Large intestine (tissue), 3 donors: ENCODE measurements around the gene CD2. TPM values are rescaled to one million over a fixed set of nuclear protein-coding genes. Genes with fewer than 3 reads are reported as not detected.

Experiments
- DNase-seq, 2 donors: peaks; one replicate each; pipeline versions ENCODE4 v3.0.0 to v3.0.0-alpha.2; 2013
- H3K27ac ChIP-seq: one replicate; pipeline ENCODE4 v1.5.1; 2013; ENCODE audit warnings: low read length
- H3K27me3 ChIP-seq: 2 replicates; pipeline ENCODE4 v1.6.1; 2013; ENCODE audit warnings: low read length; ENCODE audit not compliant: control insufficient read depth, insufficient read depth
- H3K36me3 ChIP-seq: 2 replicates; pipeline ENCODE4 v1.6.1; 2013; ENCODE audit warnings: low read length; ENCODE audit not compliant: control insufficient read depth, insufficient read depth
- H3K4me1 ChIP-seq: one replicate; pipeline ENCODE4 v1.6.1; 2013; ENCODE audit warnings: low read length; ENCODE audit not compliant: control insufficient read depth, insufficient read depth
- H3K4me3 ChIP-seq: one replicate; pipeline ENCODE4 v1.5.1; 2013; ENCODE audit warnings: low read length
- H3K9me3 ChIP-seq: one replicate; pipeline ENCODE4 v1.6.1; 2013; ENCODE audit warnings: mild to moderate bottlenecking, low read depth, low read length, moderate library complexity; ENCODE audit not compliant: control insufficient read depth
- WGBS: methylation state at CpG from one replicate; pipeline ENCODE4 v1.1.5; 2013; ENCODE audit warnings: low lambda C conversion rate; ENCODE audit not compliant: insufficient coverage; 5-methylcytosine and 5-hydroxymethylcytosine counted together
- polyA plus RNA-seq: library from polyadenylated mRNA; unstranded; fragments of 120-200 nt; gene quantifications from one replicate; pipeline ENCODE4 v1.2.1, GENCODE V29; 2013

Gene CD2
- polyA plus RNA-seq, 1 donor = 2.0 TPM

GRCh38 chr1:116766616-116767469 is 12.6 kb downstream of the CD2 start:
- no peaks in the 10 kb centered on the region for H3K36me3 ChIP-seq
- H3K4me3 ChIP-seq = no peak overlapping the region
- 100% methylated on average over 1 of the region's 13 CpGs for WGBS
- DNase-seq = no peak
- no peaks in the 10 kb centered on the region for H3K4me1 ChIP-seq
- H3K9me3 ChIP-seq = no peaks in the 10 kb centered on the region
- H3K27ac ChIP-seq = no peak overlapping the region
- H3K27me3 ChIP-seq = no peaks in the 10 kb centered on the region

GRCh38 chr1:116767782-116768382 is 13.7 kb downstream of the CD2 start:
- Histone ChIP-seq H3K36me3 (no peaks in the 10 kb centered on the region), H3K4me3 (no peak overlapping the region), H3K27me3 (no peaks in the 10 kb centered on the region), H3K27ac (no peak overlapping the region), H3K9me3 (no peaks in the 10 kb centered on the region), H3K4me1 (no peaks in the 10 kb centered on the region)
- no CpG with 5 or more reads among the region's 5 CpGs for WGBS
- DNase-seq = no peak

- DNase-seq = no peak
- H3K27ac ChIP-seq = no peak overlapping the region
- no peaks in the 10 kb centered on the region for H3K4me1 ChIP-seq
- WGBS = 80% methylated on average over 1 of the region's 13 CpGs
- H3K9me3 ChIP-seq = no peaks in the 10 kb centered on the region
- H3K4me3 ChIP-seq = no peak overlapping the region
- no peaks in the 10 kb centered on the region for H3K36me3 ChIP-seq
- H3K27me3 ChIP-seq = no peaks in the 10 kb centered on the region
Observed at GRCh38 chr1:116768416-116769103, 14.3 kb downstream of the CD2 start.

- H3K36me3 ChIP-seq = no peaks in the 10 kb centered on the region
- DNase-seq = no peak
- H3K4me3 ChIP-seq = no peak overlapping the region
- H3K27me3 ChIP-seq = no peaks in the 10 kb centered on the region
- WGBS = no CpG with 5 or more reads among the region's 6 CpGs
- H3K9me3 ChIP-seq = no peaks in the 10 kb centered on the region
- H3K27ac ChIP-seq = no peak overlapping the region
- no peaks in the 10 kb centered on the region for H3K4me1 ChIP-seq
Observed at GRCh38 chr1:116769104-116769452, 14.8 kb downstream of the CD2 start.

GRCh38 chr1:116769561-116769977 is 15.3 kb downstream of the CD2 start:
- Histone ChIP-seq H3K4me3 (no peak overlapping the region), H3K4me1 (no peaks in the 10 kb centered on the region), H3K36me3 (no peaks in the 10 kb centered on the region), H3K9me3 (no peaks in the 10 kb centered on the region), H3K27ac (no peak overlapping the region), H3K27me3 (no peaks in the 10 kb centered on the region)
- peak; percentile 8 to 11 for DNase-seq
- WGBS = no CpG with 5 or more reads among the region's 1 CpG

GRCh38 chr1:116769994-116770393 is 15.8 kb downstream of the CD2 start:
- no peak overlapping the region for H3K4me3 ChIP-seq
- H3K27ac ChIP-seq = no peak overlapping the region
- H3K27me3 ChIP-seq = no peaks in the 10 kb centered on the region
- H3K9me3 ChIP-seq = no peaks in the 10 kb centered on the region
- H3K36me3 ChIP-seq = no peaks in the 10 kb centered on the region
- 80% methylated on average over 2 of the region's 9 CpGs for WGBS
- no peak for DNase-seq
- H3K4me1 ChIP-seq = no peaks in the 10 kb centered on the region

GRCh38 chr1:116770625-116771024 is 16.4 kb downstream of the CD2 start:
- DNase-seq = peak in 1 of 2 donors; percentile 32
- H3K4me1 ChIP-seq = no peaks in the 10 kb centered on the region
- no peaks in the 10 kb centered on the region for H3K36me3 ChIP-seq
- no peak overlapping the region for H3K27ac ChIP-seq
- H3K9me3 ChIP-seq = peaks cover 3% of the 10 kb centered on the region
- no CpG with 5 or more reads among the region's 5 CpGs for WGBS
- H3K27me3 ChIP-seq = no peaks in the 10 kb centered on the region
- no peak overlapping the region for H3K4me3 ChIP-seq

GRCh38 chr1:116771997-116772647 is 17.9 kb downstream of the CD2 start:
- Histone ChIP-seq H3K9me3 (peaks cover 3% of the 10 kb centered on the region), H3K27me3 (no peaks in the 10 kb centered on the region), H3K36me3 (no peaks in the 10 kb centered on the region), H3K4me3 (no peak overlapping the region), H3K27ac (no peak overlapping the region), H3K4me1 (no peaks in the 10 kb centered on the region)
- no peak for DNase-seq
- WGBS = no CpG with 5 or more reads among the region's 2 CpGs

- H3K27ac ChIP-seq = no peak overlapping the region
- no CpG with 5 or more reads among the region's 1 CpG for whole genome bisulfite sequencing
Observed at GRCh38 chr1:116772648-116773045, 18.4 kb downstream of the CD2 start.

GRCh38 chr1:116775116-116775752 is 21.0 kb downstream of the CD2 start:
- no peaks in the 10 kb centered on the region for H3K36me3 ChIP-seq
- H3K4me3 ChIP-seq = no peak overlapping the region
- DNase-seq = no peak
- no peaks in the 10 kb centered on the region for H3K4me1 ChIP-seq
- no peaks in the 10 kb centered on the region for H3K27me3 ChIP-seq
- peaks cover 3% of the 10 kb centered on the region for H3K9me3 ChIP-seq
- H3K27ac ChIP-seq = no peak overlapping the region
- 100% methylated on average over 1 of the region's 29 CpGs for WGBS

More at GRCh38 chr1:116772648-116773045, 18.4 kb downstream of the CD2 start:
- Histone ChIP-seq H3K4me1 (no peaks in the 10 kb centered on the region), H3K27me3 (no peaks in the 10 kb centered on the region), H3K36me3 (no peaks in the 10 kb centered on the region), H3K4me3 (no peak overlapping the region), H3K9me3 (peaks cover 3% of the 10 kb centered on the region)
- DNase-seq = no peak
